ENCODE data around the gene TMEM132E. TPM values are rescaled to one million over a fixed set of nuclear protein-coding genes. Genes with fewer than 3 reads are reported as not detected.
A peak's percentile ranks its signal among the peaks of the same experiment; 100 is the strongest.

Gene TMEM132E
- total and polyA plus RNA-seq, 2 experiments from 2014 or later = 0.11 TPM; not detected in 1

GRCh38 chr17:34637041-34637547, 57.7 kb downstream of the TMEM132E start:
- Histone ChIP-seq H3K9ac (no peak overlapping the region), H3K27ac (no peak overlapping the region), H3K4me2 (ENCODE audit: unreplicated experiment) (no peak overlapping the region), H3K79me2 (ENCODE audit: insufficient read depth) (no peaks in the 10 kb centered on the region), H3K36me3 (ENCODE audit: low read depth) (no peaks in the 10 kb centered on the region), H3F3A (ENCODE audit: insufficient read depth) (no peaks in the 10 kb centered on the region), H2AFZ (no peak overlapping the region), H4K20me1 (ENCODE audit: insufficient read depth) (no peaks in the 10 kb centered on the region), H3K9me3 (ENCODE audit: low read depth) (no peaks in the 10 kb centered on the region), H3K9me2 (ENCODE audit: insufficient read depth) (no peaks in the 10 kb centered on the region), H3K27me3 (replicated peaks; ENCODE audit: insufficient read depth) (no peaks in the 10 kb centered on the region), H3K4me3 (no peak overlapping the region), H3K4me1 (ENCODE audit: insufficient read depth) (no peaks in the 10 kb centered on the region)
- no peak for TF ChIP-seq EZH2 (IDR thresholded peaks at IDR 0.05; ENCODE audit: insufficient read depth, poor library complexity, severe bottlenecking)
- TF ChIP-seq EZH2phosphoT487 (IDR thresholded peaks at IDR 0.05; ENCODE audit: insufficient read depth, low read depth) = no peak
- in situ Hi-C loops (cut with MboI) = no loop called here
- 70 to 81% methylated on average over 13 to 20 of the region's 20 CpGs for WGBS, 2 experiments (ENCODE audit: low coverage in 1 of 2, low lambda C conversion rate in 2 of 2, missing lambda C conversion rate in 2 of 2)
- DNase-seq = no peak

DNA sequence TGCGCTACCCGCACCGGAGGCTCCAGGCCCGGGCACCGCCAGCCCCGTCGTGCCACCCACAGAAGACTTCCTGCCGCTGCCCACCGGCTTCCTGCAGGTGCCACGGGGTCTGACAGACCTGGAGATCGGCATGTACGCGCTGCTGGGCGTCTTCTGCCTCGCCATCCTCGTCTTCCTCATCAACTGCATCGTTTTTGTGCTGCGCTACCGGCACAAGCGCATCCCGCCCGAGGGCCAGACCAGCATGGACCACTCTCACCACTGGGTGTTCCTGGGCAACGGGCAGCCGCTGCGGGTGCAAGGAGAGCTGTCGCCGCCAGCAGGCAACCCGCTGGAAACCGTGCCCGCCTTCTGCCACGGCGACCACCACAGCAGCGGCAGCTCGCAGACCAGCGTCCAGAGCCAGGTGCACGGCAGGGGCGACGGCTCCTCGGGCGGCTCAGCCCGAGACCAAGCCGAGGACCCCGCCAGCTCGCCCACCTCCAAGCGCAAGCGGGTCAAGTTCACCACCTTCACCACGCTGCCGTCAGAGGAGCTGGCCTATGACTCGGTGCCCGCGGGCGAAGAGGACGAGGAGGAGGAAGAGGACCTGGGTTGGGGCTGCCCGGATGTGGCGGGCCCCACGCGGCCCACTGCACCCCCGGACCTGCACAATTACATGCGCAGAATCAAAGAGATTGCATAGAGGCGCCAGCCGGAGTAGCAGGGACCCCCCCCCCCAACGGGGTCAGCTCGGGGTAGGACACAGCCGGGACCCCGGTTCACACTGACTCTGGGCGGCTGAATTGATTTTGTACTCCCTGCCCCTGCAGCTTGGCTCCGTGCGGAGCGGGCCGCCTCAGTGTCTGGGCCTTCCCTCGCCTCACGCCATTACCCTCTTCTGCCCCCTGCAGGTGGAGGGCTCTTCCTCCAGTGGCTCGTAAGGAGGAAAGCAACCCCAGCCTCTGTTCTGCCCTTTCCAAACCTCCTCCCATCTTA, 58.5 kb downstream of the TMEM132E start:
- no peak for TF ChIP-seq EZH2phosphoT487 (IDR thresholded peaks at IDR 0.05; ENCODE audit: insufficient read depth, low read depth)
- TF ChIP-seq EZH2 (IDR thresholded peaks at IDR 0.05; ENCODE audit: insufficient read depth, poor library complexity, severe bottlenecking) = no peak
- Histone ChIP-seq H3K27ac (no peak overlapping the region), H3K4me3 (peak overlapping the region; percentile 50), H3K9me3 (ENCODE audit: low read depth) (no peaks in the 10 kb centered on the region), H3K9ac (no peak overlapping the region; the same call in 1 of the 2 replicates), H3K79me2 (ENCODE audit: insufficient read depth) (no peaks in the 10 kb centered on the region), H2AFZ (peak overlapping the region; percentile 58; the same call in 1 of the 2 replicates), H4K20me1 (ENCODE audit: insufficient read depth) (no peaks in the 10 kb centered on the region), H3K9me2 (ENCODE audit: insufficient read depth) (no peaks in the 10 kb centered on the region), H3K4me2 (ENCODE audit: unreplicated experiment) (peak overlapping the region; percentile 59), H3K27me3 (replicated peaks; ENCODE audit: insufficient read depth) (no peaks in the 10 kb centered on the region), H3K36me3 (ENCODE audit: low read depth) (no peaks in the 10 kb centered on the region), H3K4me1 (ENCODE audit: insufficient read depth) (no peaks in the 10 kb centered on the region), H3F3A (ENCODE audit: insufficient read depth) (no peaks in the 10 kb centered on the region)
- 22 to 25% methylated on average over 64 to 69 of the region's 73 CpGs for WGBS, 2 experiments (ENCODE audit: low coverage in 1 of 2, low lambda C conversion rate in 2 of 2, missing lambda C conversion rate in 2 of 2)
- in situ Hi-C loops (cut with MboI) = no loop called here
- peak; percentile 85 for DNase-seq

DNA sequence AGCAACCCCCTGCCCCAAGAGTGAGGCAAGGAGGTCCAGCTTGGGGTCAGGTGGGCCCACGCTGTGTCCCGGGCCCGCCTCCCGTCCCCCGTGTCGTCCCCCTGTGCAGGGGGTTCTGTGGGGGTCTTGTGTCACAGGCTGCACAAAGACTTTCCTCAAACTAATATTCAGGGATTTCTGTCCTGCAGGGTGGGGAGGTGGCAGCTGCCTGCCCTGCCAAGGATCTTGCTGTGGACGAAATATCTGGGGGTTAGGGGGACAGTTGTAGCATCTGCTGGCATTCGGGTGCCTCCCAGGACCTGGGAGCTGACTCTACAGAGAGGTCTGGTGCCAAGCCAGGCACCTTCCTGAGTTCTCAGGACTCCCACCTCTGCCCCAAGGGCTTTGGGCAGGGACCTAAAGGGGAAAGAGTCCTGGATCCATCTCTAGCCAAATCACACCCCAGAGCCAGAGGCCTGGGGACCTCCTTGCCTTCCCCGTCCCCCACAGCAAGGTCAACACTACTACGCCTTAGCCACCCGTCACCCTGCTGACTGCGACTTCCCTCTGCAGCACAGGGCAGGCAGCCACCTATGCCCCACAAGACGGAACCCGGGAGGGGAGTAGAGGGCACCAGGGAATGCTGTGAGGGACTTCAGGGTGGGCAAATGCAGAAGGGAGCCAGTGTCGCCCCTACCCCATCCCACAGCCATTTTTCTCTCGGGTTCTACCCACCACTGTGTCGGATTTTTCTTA, 59.3 kb downstream of the TMEM132E start:
- no peak overlapping the region for H3K4me2 ChIP-seq (ENCODE audit: unreplicated experiment)
- H2AFZ ChIP-seq = no peak overlapping the region
- H3K9ac ChIP-seq = no peak overlapping the region
- DNase-seq = no peak
- WGBS, 2 experiments (ENCODE audit: low coverage in 1 of 2, low lambda C conversion rate in 2 of 2, missing lambda C conversion rate in 2 of 2) = 35 to 38% methylated on average over 16 to 17 of the region's 17 CpGs
- no peak overlapping the region for H3K4me3 ChIP-seq
- H3K79me2 ChIP-seq (ENCODE audit: insufficient read depth) = no peaks in the 10 kb centered on the region
- TF ChIP-seq EZH2phosphoT487 (IDR thresholded peaks at IDR 0.05; ENCODE audit: insufficient read depth, low read depth) = no peak
- TF ChIP-seq EZH2 (IDR thresholded peaks at IDR 0.05; ENCODE audit: insufficient read depth, poor library complexity, severe bottlenecking) = no peak
- H3K36me3 ChIP-seq (ENCODE audit: low read depth) = no peaks in the 10 kb centered on the region
- H3K4me1 ChIP-seq (ENCODE audit: insufficient read depth) = no peaks in the 10 kb centered on the region
- no peaks in the 10 kb centered on the region for H3F3A ChIP-seq (ENCODE audit: insufficient read depth)
- H4K20me1 ChIP-seq (ENCODE audit: insufficient read depth) = no peaks in the 10 kb centered on the region
- H3K9me2 ChIP-seq (ENCODE audit: insufficient read depth) = no peaks in the 10 kb centered on the region
- in situ Hi-C loops (cut with MboI) = no loop called here
- no peaks in the 10 kb centered on the region for H3K9me3 ChIP-seq (ENCODE audit: low read depth)
- H3K27me3 ChIP-seq (replicated peaks; ENCODE audit: insufficient read depth) = no peaks in the 10 kb centered on the region
- no peak overlapping the region for H3K27ac ChIP-seq

DNA sequence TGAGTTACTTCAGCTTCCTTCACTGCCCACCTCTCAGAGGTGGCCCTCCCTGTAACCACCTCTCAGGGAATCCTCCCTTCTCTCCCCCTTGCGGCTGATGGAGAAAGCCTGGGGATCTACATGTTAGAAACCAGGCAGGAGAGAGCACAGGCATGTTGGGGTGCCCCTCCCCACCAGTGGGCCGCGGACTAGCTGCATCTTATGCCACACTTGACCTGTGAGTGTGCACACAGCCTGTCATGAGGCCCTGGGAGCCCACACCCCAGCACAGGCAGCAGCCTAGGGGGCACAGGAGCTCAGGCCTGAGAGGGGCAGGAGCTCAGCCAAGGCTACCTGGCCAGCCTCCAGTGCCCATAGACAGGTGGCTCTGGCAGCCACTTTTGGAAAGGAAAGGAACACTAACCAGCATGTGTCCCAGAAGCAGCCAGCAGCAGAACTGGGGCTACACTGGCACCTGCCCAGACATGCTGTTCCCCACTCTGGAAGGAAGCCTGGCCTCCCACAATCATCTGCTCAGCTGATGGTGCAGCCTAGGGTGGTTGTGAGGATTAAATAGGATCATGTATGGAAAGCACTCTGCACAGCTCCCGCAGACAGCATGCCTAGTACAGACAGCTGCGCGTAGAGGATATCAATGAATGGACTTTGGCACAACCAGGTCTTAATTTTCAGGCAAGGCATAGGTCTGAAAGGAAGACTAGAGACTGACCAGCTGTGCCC, 60.5 kb downstream of the TMEM132E start:
- WGBS, 2 experiments (ENCODE audit: low coverage in 1 of 2, low lambda C conversion rate in 2 of 2, missing lambda C conversion rate in 2 of 2) = 35 to 54% methylated on average over 6 of the region's 6 CpGs
- in situ Hi-C loops (cut with MboI) = no loop called here
- no peak for DNase-seq

More for the DNA sequence above, 60.5 kb downstream of the TMEM132E start:
- Histone ChIP-seq H3F3A (ENCODE audit: insufficient read depth) (no peaks in the 10 kb centered on the region), H3K4me2 (ENCODE audit: unreplicated experiment) (no peak overlapping the region), H3K9ac (no peak overlapping the region), H4K20me1 (ENCODE audit: insufficient read depth) (no peaks in the 10 kb centered on the region), H3K9me3 (ENCODE audit: low read depth) (no peaks in the 10 kb centered on the region), H2AFZ (no peak overlapping the region), H3K79me2 (ENCODE audit: insufficient read depth) (no peaks in the 10 kb centered on the region), H3K9me2 (ENCODE audit: insufficient read depth) (no peaks in the 10 kb centered on the region), H3K27me3 (replicated peaks; ENCODE audit: insufficient read depth) (no peaks in the 10 kb centered on the region), H3K36me3 (ENCODE audit: low read depth) (no peaks in the 10 kb centered on the region), H3K4me3 (no peak overlapping the region), H3K4me1 (ENCODE audit: insufficient read depth) (no peaks in the 10 kb centered on the region), H3K27ac (no peak overlapping the region)
- TF ChIP-seq EZH2phosphoT487 (IDR thresholded peaks at IDR 0.05; ENCODE audit: insufficient read depth, low read depth) (no peak), EZH2 (IDR thresholded peaks at IDR 0.05; ENCODE audit: insufficient read depth, poor library complexity, severe bottlenecking) (no peak)
